Measurements from ENCODE around the gene ESYT2. TPM values are rescaled to one million over a fixed set of nuclear protein-coding genes. Genes with fewer than 3 reads are reported as not detected.

The ESYT2 gene
- total and polyA plus RNA-seq, 7 donors, result 27.5 to 63.4 (median 44.0) TPM

DNA sequence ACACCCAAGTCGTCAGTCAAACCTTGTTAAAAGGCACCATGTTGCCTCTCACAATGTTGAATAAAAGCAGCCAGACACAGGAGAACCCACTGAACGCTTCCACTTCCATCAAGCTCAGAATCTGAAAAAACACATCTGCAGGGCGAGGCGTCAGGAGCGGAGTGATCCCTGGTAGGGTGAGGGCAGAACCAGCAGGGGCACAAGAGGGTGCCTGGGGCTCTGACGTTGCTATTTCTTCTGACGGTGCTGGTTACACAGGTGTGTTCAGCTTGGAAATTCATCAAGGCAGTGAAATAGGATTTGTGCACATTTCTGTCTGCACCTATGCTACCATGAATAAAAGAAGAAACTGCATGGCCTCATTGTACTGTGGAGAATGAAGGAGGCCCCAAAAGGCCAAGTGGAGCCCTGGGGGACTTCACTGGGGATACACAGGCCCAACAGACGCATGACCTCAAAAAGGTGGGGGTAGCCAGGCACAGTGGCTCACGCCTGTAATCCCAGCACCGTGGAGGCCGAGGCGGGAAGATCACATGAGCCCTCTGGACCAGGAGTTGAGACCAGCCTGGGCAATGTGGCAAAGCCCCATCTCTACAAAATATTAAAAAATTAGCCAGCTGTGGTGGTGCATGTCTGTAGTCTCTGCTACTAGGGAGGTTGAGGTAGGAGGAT is 105.5 kb downstream of the ESYT2 start:
- TF ChIP-seq, protein P1, sequence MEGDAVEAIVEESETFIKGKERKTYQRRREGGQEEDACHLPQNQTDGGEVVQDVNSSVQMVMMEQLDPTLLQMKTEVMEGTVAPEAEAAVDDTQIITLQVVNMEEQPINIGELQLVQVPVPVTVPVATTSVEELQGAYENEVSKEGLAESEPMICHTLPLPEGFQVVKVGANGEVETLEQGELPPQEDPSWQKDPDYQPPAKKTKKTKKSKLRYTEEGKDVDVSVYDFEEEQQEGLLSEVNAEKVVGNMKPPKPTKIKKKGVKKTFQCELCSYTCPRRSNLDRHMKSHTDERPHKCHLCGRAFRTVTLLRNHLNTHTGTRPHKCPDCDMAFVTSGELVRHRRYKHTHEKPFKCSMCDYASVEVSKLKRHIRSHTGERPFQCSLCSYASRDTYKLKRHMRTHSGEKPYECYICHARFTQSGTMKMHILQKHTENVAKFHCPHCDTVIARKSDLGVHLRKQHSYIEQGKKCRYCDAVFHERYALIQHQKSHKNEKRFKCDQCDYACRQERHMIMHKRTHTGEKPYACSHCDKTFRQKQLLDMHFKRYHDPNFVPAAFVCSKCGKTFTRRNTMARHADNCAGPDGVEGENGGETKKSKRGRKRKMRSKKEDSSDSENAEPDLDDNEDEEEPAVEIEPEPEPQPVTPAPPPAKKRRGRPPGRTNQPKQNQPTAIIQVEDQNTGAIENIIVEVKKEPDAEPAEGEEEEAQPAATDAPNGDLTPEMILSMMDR (IDR thresholded peaks at IDR 0.05), result no peak
- no peaks in the 10 kb centered on the region for H3K36me3 ChIP-seq (ENCODE audit: insufficient read depth in 1 of 2, low read depth in 1 of 2)
- H3K9me3 ChIP-seq, result no peaks in the 10 kb centered on the region
- H3K4me3 ChIP-seq, result no peak overlapping the region
- 77 to 87% (median 84%) methylated on average over 12 of the region's 12 CpGs for WGBS, 3 donors
- ATAC-seq, result peak in 1 of 4 donors; percentile 29
- H3K27me3 ChIP-seq (ENCODE audit: insufficient read depth in 3 of 3, low read length in 2 of 3), result no peaks in the 10 kb centered on the region
- DNase-seq, result no peak
- H3K4me1 ChIP-seq, result no peaks in the 10 kb centered on the region
- intact Hi-C loops (cut with DNase I), result no loop called here
- H3K27ac ChIP-seq, result no peak overlapping the region

DNA sequence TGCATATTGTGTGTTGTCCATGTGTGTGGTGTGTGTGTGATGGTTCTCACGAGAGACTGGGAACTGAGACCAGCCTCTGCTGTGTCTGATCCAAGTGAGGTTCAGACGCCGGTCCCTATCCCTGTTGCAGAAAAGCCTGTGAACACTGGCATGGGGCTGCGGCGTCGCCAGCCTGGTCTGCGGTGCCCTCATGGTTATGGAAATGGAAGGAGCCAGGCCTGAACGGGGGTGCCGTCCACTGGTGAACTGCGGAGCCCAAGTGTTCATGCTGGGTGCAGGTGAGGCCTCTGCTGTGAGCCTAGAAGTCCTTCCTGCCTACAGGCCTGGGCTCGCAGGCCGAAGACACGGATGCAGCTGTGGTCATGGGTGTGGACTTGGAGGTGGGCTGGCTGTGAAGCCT is 106.0 kb downstream of the ESYT2 start:
- WGBS, 3 donors, result 85 to 88% (median 87%) methylated on average over 13 of the region's 13 CpGs
- no peak overlapping the region for H3K27ac ChIP-seq
- no peak overlapping the region for H3K4me3 ChIP-seq
- H3K4me1 ChIP-seq, result no peaks in the 10 kb centered on the region
- TF ChIP-seq, protein P1 (IDR thresholded peaks at IDR 0.05), result no peak
- ATAC-seq (no peak), DNase-seq (no peak)
- intact Hi-C loops (cut with DNase I), result no loop called here
- no peaks in the 10 kb centered on the region for H3K27me3 ChIP-seq (ENCODE audit: insufficient read depth in 3 of 3, low read length in 2 of 3)
- no peaks in the 10 kb centered on the region for H3K9me3 ChIP-seq
- H3K36me3 ChIP-seq (ENCODE audit: insufficient read depth in 1 of 2, low read depth in 1 of 2), result no peaks in the 10 kb centered on the region

DNA sequence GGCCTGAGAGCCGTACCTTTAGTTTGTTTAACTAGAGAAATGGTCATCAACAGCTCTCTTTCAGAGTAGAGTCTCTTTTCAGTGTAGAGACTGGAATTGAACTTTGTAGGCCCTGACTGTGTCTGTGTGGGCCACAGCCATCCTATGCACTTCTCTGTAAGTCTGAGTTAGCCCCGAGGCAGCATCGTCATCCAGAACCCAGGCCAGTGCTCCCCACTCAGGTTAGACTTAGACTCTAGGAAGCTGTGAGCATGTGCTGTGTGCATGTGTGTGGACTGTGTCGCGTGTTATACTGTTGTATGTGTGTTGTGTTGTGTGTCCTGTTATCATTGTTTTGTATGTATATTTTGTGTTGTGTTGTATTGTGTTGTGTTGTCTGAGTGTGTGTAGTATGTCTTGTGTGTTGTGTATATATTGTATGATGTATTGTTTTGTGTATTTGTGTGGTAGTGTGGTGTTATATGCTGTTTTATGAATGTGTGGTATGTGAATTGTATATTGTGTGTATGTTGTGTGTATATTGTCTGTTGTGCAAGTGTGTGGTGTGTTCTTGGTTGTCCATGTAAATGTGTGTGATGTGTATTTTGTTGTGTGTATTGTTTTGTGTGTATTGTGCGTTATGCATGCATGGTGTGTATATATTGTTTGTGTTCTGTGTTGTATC is 106.6 kb downstream of the ESYT2 start:
- no peak for DNase-seq
- ATAC-seq, result no peak
- 91 to 92% (median 92%) methylated on average over 6 of the region's 6 CpGs for WGBS, 3 donors
- Histone ChIP-seq H3K4me1 (no peaks in the 10 kb centered on the region), H3K27me3 (ENCODE audit: insufficient read depth in 3 of 3, low read length in 2 of 3) (no peaks in the 10 kb centered on the region), H3K4me3 (no peak overlapping the region), H3K27ac (no peak overlapping the region), H3K9me3 (no peaks in the 10 kb centered on the region), H3K36me3 (ENCODE audit: insufficient read depth in 1 of 2, low read depth in 1 of 2) (no peaks in the 10 kb centered on the region)
- intact Hi-C loops (cut with DNase I), result no loop called here
- TF ChIP-seq, protein P1 (IDR thresholded peaks at IDR 0.05), result no peak

DNA sequence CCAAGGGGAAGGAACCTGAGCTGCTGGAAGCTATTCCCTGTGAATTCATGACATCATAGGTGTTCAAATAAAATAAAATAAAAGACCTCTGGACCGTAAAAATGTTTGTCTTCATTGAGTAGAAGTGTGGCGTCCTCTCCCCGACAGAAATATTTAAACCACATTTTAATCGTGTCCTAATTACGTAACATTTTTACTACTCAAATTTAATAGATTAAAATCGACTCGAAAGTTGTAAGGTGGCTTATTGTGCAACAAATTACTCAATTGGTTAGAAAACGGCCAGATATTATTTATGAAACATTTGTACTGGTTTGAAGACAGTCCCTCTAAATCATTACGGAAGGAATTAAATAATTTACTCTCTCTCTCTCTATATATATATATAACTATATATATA is 109.2 kb downstream of the ESYT2 start:
- intact Hi-C loops (cut with DNase I), result no loop called here
- TF ChIP-seq, protein P1 (IDR thresholded peaks at IDR 0.05), result no peak
- Histone ChIP-seq H3K9me3 (no peaks in the 10 kb centered on the region), H3K36me3 (ENCODE audit: insufficient read depth in 1 of 2, low read depth in 1 of 2) (no peaks in the 10 kb centered on the region), H3K27me3 (ENCODE audit: insufficient read depth in 3 of 3, low read length in 2 of 3) (no peaks in the 10 kb centered on the region), H3K4me3 (no peak overlapping the region), H3K27ac (no peak overlapping the region), H3K4me1 (no peaks in the 10 kb centered on the region)
- DNase-seq (no peak), ATAC-seq (no peak)
- WGBS, 3 donors, result 86 to 89% (median 89%) methylated on average over 9 of the region's 9 CpGs

Data from psoas muscle (tissue), 8 donors.